Activated CD4-positive, alpha-beta memory T cell treated with anti-CD3 and anti-CD28 coated beads for 36 hours (primary cell): ENCODE results near the gene CHRM4. TPM values are rescaled to one million over a fixed set of nuclear protein-coding genes. Genes with fewer than 3 reads are reported as not detected.

Source experiments
- CTCF ChIA-PET: fragments of 350-600 bp; sonication (Branson Sonifier 250); formaldehyde crosslinking; loops from one replicate; lab custom pipeline; 2021; ENCODE audit warnings: antibody characterized with exemption, inconsistent platforms; lab: Charles Lee
- POLR2A ChIA-PET: fragments of 350-600 bp; sonication (Branson Sonifier 250); formaldehyde crosslinking; loops from one replicate; lab custom pipeline; 2021; ENCODE audit warnings: antibody characterized with exemption; lab: Charles Lee
- DNase-seq: peaks from one replicate; pipeline ENCODE4 v3.0.0-alpha.2; 2020
- H3K27ac Mint-ChIP-seq: one replicate; pipeline ENCODE4 v1.8.0; 2021; ENCODE audit warnings: mixed read lengths
- H3K27me3 Mint-ChIP-seq: one replicate; pipeline ENCODE4 v1.8.0; 2021; ENCODE audit warnings: mixed read lengths
- H3K36me3 Mint-ChIP-seq: one replicate; pipeline ENCODE4 v1.8.0; 2021; ENCODE audit warnings: mixed read lengths
- H3K4me1 Mint-ChIP-seq: one replicate; pipeline ENCODE4 v1.8.0; 2021; ENCODE audit warnings: low read depth, mixed read lengths
- H3K4me3 Mint-ChIP-seq: one replicate; pipeline ENCODE4 v1.8.0; 2021; ENCODE audit warnings: mild to moderate bottlenecking, mixed read lengths
- H3K9me3 Mint-ChIP-seq: one replicate; pipeline ENCODE4 v1.8.0; 2021; ENCODE audit warnings: mixed read lengths
- intact Hi-C: fragments of 100-400 bp; cut with micrococcal nuclease; formaldehyde crosslinking; loops from one replicate; pipeline ENCODE4 v1.15.1; 2023
- total RNA-seq, 2 experiments: library from RNA; stranded (reverse); gene quantifications; one replicate each; pipeline ENCODE4 v1.2.3, GENCODE V29; 2021

CHRM4 gene
- total RNA-seq, 2 experiments from 2014 or later, result not detected

DNA sequence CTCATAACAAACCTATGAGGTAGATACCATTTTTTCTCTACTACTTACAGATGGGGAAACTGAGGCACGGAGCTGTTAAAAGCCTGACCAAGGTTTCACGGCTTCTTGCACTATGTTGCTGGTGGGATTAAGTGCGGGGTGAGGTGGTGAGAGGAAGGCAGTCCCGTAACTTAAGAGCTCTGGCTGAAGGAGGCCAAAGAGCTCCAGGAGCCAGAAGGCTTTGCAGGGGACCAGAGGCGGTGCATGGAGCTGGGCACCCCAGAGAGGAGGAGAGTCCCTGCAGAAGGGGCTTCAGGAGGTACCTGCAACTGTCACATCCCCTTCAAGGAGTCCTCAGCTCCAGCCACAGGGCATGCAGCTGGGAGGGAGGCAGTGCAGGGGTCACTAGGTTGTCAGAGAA is 4.1 kb downstream of the CHRM4 start:
- DNase-seq, result no peak
- H3K27ac Mint-ChIP-seq, result no peak overlapping the region
- ChIA-PET CTCF (interaction anchor here (0.7 to 7.8 kb wide), 7 partner anchors 18 to 230 kb away, joined by 3 to 83 read pairs (median 7); partner anchors contain the start of genes ATG13, DGKZ and HARBI1), POLR2A (no interaction called here)
- intact Hi-C loops, result no loop called here
- H3K36me3 Mint-ChIP-seq, result no peaks in the 10 kb centered on the region
- H3K9me3 Mint-ChIP-seq, result no peaks in the 10 kb centered on the region
- peaks cover 22% of the 10 kb centered on the region for H3K4me1 Mint-ChIP-seq
- H3K4me3 Mint-ChIP-seq, result no peak overlapping the region
- H3K27me3 Mint-ChIP-seq, result peaks cover 55% of the 10 kb centered on the region

DNA sequence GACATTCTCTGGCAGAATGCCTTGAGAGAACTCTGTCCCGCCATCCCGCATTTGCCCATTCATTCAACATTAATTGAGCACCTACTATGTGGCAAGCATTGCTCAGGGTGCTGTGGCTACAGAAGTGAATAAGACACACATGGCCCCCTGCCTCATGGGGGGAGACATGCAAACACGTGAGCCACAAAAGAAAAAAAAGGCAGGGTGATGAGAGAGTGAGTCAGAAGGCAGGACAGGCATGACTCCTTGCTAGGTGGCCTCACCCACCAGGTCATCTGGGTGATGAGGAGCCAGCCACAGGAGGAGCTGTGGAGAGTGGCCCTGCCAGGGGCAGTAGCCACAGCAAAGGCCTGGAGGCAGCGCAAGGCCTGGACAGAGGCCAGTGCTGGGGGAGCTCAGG is 4.9 kb downstream of the CHRM4 start:
- Mint-ChIP-seq H3K4me1 (peaks cover 27% of the 10 kb centered on the region), H3K36me3 (no peaks in the 10 kb centered on the region), H3K9me3 (no peaks in the 10 kb centered on the region), H3K27ac (no peak overlapping the region), H3K4me3 (no peak overlapping the region), H3K27me3 (peaks cover 58% of the 10 kb centered on the region)
- POLR2A ChIA-PET, result no interaction called here
- intact Hi-C loops, result no loop called here
- DNase-seq, result no peak
- CTCF ChIA-PET, result interaction anchor here (0.7 to 7.8 kb wide), 3 partner anchors 36 to 144 kb away, joined by 3 to 83 read pairs (median 53); partner anchors contain the start of gene DGKZ

- H3K4me1 Mint-ChIP-seq, result peaks cover 27% of the 10 kb centered on the region
Observed at GRCh38 chr11:46386005-46386578, 5.5 kb downstream of the CHRM4 start.

GRCh38 chr11:46385169-46386004 is 6.2 kb downstream of the CHRM4 start:
- H3K4me3 Mint-ChIP-seq, result no peak overlapping the region
- ChIA-PET POLR2A (no interaction called here), CTCF (interaction anchor here (7.4 kb wide), 1 partner anchor 146 kb away, joined by 53 read pairs; no protein-coding TSS in a partner anchor)
- no peaks in the 10 kb centered on the region for H3K36me3 Mint-ChIP-seq
- no peaks in the 10 kb centered on the region for H3K9me3 Mint-ChIP-seq
- peaks cover 54% of the 10 kb centered on the region for H3K27me3 Mint-ChIP-seq
- H3K27ac Mint-ChIP-seq, result no peak overlapping the region
- H3K4me1 Mint-ChIP-seq, result peaks cover 22% of the 10 kb centered on the region
- DNase-seq, result no peak
- intact Hi-C loops, result no loop called here

More at GRCh38 chr11:46386005-46386578, 5.5 kb downstream of the CHRM4 start:
- intact Hi-C loops, result no loop called here
- Mint-ChIP-seq H3K36me3 (no peaks in the 10 kb centered on the region), H3K27ac (no peak overlapping the region), H3K27me3 (peaks cover 58% of the 10 kb centered on the region), H3K4me3 (no peak overlapping the region), H3K9me3 (no peaks in the 10 kb centered on the region)
- ChIA-PET POLR2A (no interaction called here), CTCF (interaction anchor here (7.4 to 7.8 kb wide), 2 partner anchors 35 to 145 kb away, joined by 53 to 83 read pairs; partner anchors contain the start of gene DGKZ)
- no peak for DNase-seq

DNA sequence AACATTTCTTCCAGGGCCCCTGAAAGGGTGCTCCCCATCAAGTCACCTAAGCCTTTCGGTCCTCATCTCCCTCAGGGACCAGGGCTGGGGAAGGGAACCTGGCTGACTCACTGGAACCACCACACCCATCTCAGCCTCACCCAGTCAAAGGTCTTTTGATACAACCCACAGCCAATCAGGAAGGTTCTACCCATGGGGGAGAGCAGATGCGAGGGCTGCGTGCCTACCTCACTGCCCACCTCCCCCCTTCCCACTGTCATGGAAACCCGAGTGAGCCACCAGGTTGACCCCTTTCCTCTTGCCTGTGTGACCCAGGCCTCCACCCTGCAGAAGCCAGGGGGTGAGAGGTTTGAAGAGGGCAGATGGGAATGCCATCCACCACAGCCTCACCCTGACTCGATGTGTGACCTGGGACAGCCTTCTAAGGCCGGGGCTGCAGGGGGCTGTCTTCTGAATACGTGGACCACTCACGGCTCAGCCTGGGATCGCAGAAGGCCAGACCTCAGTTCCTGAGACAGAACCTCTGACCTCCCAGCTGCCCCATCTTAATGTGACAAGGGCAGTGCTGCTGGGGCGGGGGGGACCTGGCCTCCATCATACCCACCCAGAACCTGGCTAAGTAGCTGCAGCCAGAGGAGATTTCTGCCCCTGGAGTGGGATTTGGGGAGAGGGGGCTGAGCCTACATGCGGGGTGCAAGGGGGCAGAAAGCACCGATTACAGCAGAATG is 7.4 kb downstream of the CHRM4 start:
- H3K4me3 Mint-ChIP-seq, result no peak overlapping the region
- peaks cover 16% of the 10 kb centered on the region for H3K4me1 Mint-ChIP-seq
- intact Hi-C loops, result no loop called here
- H3K9me3 Mint-ChIP-seq, result no peaks in the 10 kb centered on the region
- no peaks in the 10 kb centered on the region for H3K36me3 Mint-ChIP-seq
- CTCF ChIA-PET, result interaction anchor here (1.2 kb wide), 2 partner anchors 14 to 21 kb away, joined by 3 read pairs; no protein-coding TSS in a partner anchor
- DNase-seq, result no peak
- peaks cover 43% of the 10 kb centered on the region for H3K27me3 Mint-ChIP-seq
- H3K27ac Mint-ChIP-seq, result no peak overlapping the region
- POLR2A ChIA-PET, result no interaction called here

DNA sequence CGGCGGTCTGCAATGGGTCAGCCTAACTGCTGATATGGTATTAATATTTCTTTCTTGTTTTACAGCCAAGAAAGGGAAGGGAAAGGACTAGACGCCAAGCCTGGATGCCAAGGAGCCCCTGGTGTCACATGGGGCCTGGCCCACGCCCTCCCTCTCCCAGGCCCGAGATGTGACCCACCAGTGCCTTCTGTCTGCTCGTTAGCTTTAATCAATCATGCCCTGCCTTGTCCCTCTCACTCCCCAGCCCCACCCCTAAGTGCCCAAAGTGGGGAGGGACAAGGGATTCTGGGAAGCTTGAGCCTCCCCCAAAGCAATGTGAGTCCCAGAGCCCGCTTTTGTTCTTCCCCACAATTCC is 8.2 kb downstream of the CHRM4 start:
- no peaks in the 10 kb centered on the region for H3K9me3 Mint-ChIP-seq
- H3K4me1 Mint-ChIP-seq, result peaks cover 16% of the 10 kb centered on the region
- no peak overlapping the region for H3K4me3 Mint-ChIP-seq
- H3K27ac Mint-ChIP-seq, result no peak overlapping the region
- ChIA-PET CTCF (interaction anchor here (1.0 to 1.2 kb wide), 3 partner anchors 11 to 21 kb away, joined by 3 to 4 read pairs (median 3); no protein-coding TSS in a partner anchor), POLR2A (no interaction called here)
- H3K27me3 Mint-ChIP-seq, result peaks cover 40% of the 10 kb centered on the region
- intact Hi-C loops, result no loop called here
- no peak for DNase-seq
- no peaks in the 10 kb centered on the region for H3K36me3 Mint-ChIP-seq

DNA sequence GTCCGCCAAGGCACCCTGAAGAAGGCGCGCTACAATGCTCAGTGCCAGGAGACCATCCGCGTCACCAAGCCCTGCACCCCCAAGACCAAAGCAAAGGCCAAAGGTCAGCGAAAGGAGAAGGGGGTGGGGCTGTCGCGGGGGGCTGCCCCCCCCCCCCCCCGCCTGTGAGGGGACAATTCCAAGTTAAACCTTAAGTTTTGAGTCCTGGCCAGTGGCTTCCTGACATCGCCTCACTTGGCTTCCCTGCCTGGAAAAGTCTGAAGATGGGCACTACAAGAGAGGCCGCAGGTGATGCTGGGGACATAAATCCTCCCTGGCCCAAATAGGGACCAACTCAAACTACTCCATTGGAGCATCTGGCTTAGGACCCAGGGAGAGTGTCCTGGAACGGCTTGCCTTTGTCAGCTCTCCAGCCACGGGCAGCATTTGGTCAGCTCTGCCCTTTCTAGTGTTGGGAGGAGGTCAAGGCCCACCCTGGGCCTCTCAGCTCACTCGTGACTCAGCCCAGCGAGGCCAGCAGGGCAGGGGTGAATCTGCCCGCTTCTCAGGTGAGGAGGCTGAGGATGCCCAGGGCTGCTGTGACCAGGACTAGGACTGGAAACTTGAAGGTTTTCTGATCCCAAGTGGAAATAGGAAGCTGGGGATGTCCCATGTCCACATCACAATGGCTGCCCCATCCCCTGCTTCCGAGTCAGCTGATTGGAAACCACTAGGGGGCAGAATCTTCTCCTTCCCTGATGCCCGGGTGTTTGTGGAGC is 8.8 kb downstream of the CHRM4 start:
- Mint-ChIP-seq H3K27ac (no peak overlapping the region), H3K4me3 (no peak overlapping the region), H3K27me3 (peaks cover 35% of the 10 kb centered on the region), H3K9me3 (no peaks in the 10 kb centered on the region), H3K36me3 (peaks cover 4% of the 10 kb centered on the region), H3K4me1 (peaks cover 11% of the 10 kb centered on the region)
- intact Hi-C loops, result no loop called here
- CTCF ChIA-PET, result interaction anchor here (1.0 to 1.2 kb wide), 2 partner anchors 11 to 20 kb away, joined by 3 to 4 read pairs; no protein-coding TSS in a partner anchor
- POLR2A ChIA-PET, result no interaction called here
- no peak for DNase-seq

GRCh38 chr11:46381819-46382645 is 9.5 kb downstream of the CHRM4 start:
- H3K4me3 Mint-ChIP-seq, result peak overlapping the region; percentile 68
- H3K36me3 Mint-ChIP-seq, result peaks cover 12% of the 10 kb centered on the region
- no peaks in the 10 kb centered on the region for H3K9me3 Mint-ChIP-seq
- intact Hi-C loops, result loop anchor here (2.0 kb wide), 1 partner anchor 21 kb away; no protein-coding TSS in a partner anchor
- peaks cover 10% of the 10 kb centered on the region for H3K4me1 Mint-ChIP-seq
- POLR2A ChIA-PET, result interaction anchor here (1.1 kb wide), 1 partner anchor 10 kb away, joined by 3 read pairs; the partner anchor contains the start of gene CHRM4
- H3K27me3 Mint-ChIP-seq, result peaks cover 31% of the 10 kb centered on the region
- peak; percentile 42 for DNase-seq
- CTCF ChIA-PET, result no interaction called here
- H3K27ac Mint-ChIP-seq, result no peak overlapping the region

DNA sequence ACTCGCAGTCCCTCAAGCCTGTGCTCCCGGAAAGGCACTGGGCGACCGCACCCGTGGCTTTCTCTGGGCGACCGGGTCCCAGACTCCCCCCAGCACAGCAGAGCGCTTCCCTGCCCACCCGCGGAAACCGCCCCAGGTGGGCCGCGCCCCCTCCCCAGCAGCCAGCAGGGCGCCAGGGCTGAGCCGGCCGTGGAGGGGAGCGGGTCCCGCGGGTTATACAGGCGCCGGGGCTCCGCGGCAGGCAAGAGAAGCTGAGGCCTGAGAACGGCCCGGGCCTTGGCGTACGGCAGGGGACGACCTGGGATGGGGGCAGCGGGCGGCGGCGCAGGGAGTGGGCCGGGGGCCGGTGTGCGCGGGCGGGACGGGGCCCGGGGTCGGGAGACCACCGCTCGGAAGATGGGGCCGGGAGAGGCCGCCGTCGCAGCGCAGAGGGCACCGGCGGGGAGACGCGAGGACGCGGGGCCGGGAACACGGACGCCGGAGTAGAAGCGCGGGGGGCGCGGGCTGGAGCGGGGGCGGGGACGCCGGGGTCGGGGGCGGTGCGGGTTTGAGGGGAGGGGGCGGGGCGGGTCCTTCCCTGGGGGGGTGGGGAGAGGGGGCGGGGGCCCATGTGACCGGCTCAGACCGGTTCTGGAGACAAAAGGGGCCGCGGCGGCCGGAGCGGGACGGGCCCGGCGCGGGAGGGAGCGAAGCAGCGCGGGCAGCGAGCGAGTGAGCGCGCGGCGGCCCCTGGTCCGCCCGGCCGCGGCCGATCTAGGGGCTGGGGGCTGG is 10.3 kb downstream of the CHRM4 start, which contains the start of gene MDK:
MDK (plus strand) TSS at position 622 of the 771 bp plus-strand sequence. CDS start 389 bp downstream, outside the sequence.
- ChIA-PET CTCF (interaction anchor here (1.0 kb wide), 1 partner anchor 32 kb away, joined by 4 read pairs; no protein-coding TSS in a partner anchor), POLR2A (interaction anchor here (1.1 kb wide), 2 partner anchors 11 to 32 kb away, joined by 3 read pairs; partner anchors contain the start of gene CHRM4)
- intact Hi-C loops, result loop anchor here (2.0 kb wide), 1 partner anchor 20 kb away; no protein-coding TSS in a partner anchor
- Mint-ChIP-seq H3K9me3 (no peaks in the 10 kb centered on the region), H3K27ac (peak within 1 kb of the TSS; percentile 45), H3K36me3 (peaks cover 20% of the 10 kb centered on the region), H3K4me3 (peak within 1 kb of the TSS; percentile 74), H3K4me1 (peaks cover 8% of the 10 kb centered on the region), H3K27me3 (peaks cover 23% of the 10 kb centered on the region)
- peak; percentile 24 for DNase-seq
